ES-I3 (cell line): ENCODE results near the gene P3H1.
"Not testable (repeated sequence)": the region's sequence is repeated elsewhere in the genome, so short reads cannot be mapped to it uniquely, and the experiment has no call there.

Experiments
- H3K36me3 ChIP-seq: 2 replicates; pipeline ENCODE4 v1.6.1; 2013; ENCODE audit warnings: mild to moderate bottlenecking, low read length, control low read depth, moderate library complexity; ENCODE audit not compliant: insufficient read depth
- H3K4me1 ChIP-seq: 2 replicates; pipeline ENCODE4 v1.6.1; 2013; ENCODE audit warnings: mild to moderate bottlenecking, control low read depth, low read length; ENCODE audit not compliant: insufficient read depth
- H3K9ac ChIP-seq: 2 replicates; pipeline ENCODE4 v1.6.1; 2013; ENCODE audit warnings: low read depth, mild to moderate bottlenecking, low read length, moderate library complexity
- H3K9me3 ChIP-seq: 2 replicates; pipeline ENCODE4 v1.6.1; 2013; ENCODE audit warnings: mild to moderate bottlenecking, low read length, moderate library complexity; ENCODE audit not compliant: control insufficient read depth, insufficient read depth

Gene P3H1

DNA sequence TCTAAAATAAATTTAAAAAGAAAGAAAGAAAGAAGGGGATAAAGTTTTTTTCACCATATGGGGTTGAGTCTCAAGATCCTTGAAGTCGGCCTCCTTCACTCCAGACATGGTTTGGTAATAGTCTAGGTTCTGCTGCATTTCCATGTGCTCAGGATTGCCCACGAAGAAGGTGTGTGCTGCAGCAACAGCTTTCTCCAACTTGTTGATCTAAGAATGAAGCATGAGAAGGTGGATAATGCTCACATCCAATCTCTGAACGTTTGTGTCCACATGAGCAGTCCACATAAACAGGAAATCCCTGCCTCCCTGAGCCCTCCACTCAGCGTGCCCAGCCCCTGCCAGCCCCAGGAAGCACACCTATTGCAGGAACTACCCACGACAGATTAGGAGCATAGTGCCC, 4.6 kb downstream of the P3H1 start:
- Histone ChIP-seq H3K9me3 (no peaks in the 10 kb centered on the region), H3K36me3 (peaks cover 7% of the 10 kb centered on the region), H3K9ac (no peak overlapping the region), H3K4me1 (peaks cover 6% of the 10 kb centered on the region)

DNA sequence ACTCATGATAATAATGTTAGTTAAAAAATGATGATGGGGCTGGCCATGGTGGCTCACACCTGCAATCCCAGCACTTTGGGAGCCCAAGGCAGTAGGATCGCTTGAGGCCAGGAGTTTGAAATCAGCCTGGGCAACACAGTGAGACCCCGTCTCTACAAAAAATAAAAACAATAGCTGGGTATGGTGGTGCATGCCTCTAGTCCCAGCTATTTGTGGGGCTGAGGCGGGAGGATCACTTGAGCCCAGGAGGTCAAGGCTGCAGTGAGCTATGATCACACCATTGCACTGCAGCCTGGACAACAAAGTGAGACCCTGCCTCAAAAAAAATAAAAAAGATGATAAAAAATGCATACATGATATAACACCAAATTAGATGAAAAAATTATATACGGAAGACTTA, 5.3 kb downstream of the P3H1 start:
- peaks cover 7% of the 10 kb centered on the region for H3K36me3 ChIP-seq

DNA sequence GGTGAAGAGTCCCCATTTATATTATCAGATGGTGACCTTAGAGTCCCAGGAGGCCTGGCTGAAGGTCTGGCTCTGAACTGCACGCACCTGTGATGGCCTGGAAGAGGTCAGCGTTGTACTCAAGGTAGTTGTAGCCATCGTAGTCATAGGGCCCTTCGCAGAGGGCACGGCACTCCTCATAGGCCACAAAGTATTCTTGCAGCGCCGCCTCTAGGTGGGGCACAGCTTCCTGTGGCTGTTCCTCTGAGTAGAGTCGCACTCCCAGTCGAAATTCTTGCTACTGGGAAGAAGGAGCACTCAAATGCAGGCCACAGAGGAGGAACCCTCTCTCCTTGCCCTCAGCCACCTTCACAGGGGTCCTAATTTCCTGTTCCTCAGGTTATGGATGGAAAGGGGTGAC, 7.7 kb downstream of the P3H1 start:
- peaks cover 23% of the 10 kb centered on the region for H3K36me3 ChIP-seq

More for the DNA sequence above, 5.3 kb downstream of the P3H1 start:
- Histone ChIP-seq H3K9me3 (no peaks in the 10 kb centered on the region), H3K4me1 (peaks cover 6% of the 10 kb centered on the region), H3K9ac (no peak overlapping the region)

DNA sequence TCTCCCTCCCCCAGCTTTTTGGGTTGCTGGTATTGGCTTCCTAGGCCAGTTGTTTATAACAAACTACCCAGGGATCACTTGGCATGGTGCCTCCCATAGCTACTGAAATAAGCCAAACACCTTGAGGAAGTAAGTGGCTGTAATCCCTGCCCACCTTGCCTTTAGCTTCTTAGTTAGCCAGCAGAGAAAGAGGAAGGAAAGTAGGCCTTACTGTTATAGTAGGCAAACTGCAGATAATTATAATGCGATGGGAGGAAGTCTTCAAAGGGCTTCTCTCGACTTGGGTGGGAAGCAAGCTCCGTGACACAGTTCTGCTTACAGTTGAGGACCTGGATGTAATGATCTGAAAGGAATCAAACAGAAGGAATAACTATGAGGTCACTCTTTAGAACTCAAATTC, 8.2 kb downstream of the P3H1 start:
- Histone ChIP-seq H3K9me3 (no peaks in the 10 kb centered on the region), H3K36me3 (peaks cover 23% of the 10 kb centered on the region), H3K9ac (no peak overlapping the region), H3K4me1 (no peaks in the 10 kb centered on the region)

More for the DNA sequence above, 7.7 kb downstream of the P3H1 start:
- H3K9me3 ChIP-seq: no peaks in the 10 kb centered on the region
- no peak overlapping the region for H3K9ac ChIP-seq
- no peaks in the 10 kb centered on the region for H3K4me1 ChIP-seq

DNA sequence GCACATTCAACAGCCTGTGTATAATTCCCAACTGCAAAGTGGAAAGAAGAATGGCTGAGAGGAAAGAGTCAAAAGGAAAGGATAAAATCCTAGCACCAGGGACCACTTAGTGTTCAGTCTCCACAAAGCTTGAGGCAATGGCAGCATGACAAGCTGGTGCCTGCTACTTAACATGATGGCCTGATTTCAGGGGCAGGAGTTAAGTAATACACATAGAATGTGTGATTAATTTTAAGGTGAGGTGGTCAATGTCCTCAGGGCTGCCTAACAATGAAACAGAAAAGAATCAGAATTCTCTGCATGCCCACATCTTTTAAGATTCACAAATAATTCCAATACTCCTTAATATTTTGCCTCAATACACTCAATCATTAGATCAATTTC, 8.9 kb downstream of the P3H1 start:
- no peaks in the 10 kb centered on the region for H3K9me3 ChIP-seq
- no peaks in the 10 kb centered on the region for H3K4me1 ChIP-seq
- H3K36me3 ChIP-seq: peaks cover 28% of the 10 kb centered on the region
- H3K9ac ChIP-seq: no peak overlapping the region

DNA sequence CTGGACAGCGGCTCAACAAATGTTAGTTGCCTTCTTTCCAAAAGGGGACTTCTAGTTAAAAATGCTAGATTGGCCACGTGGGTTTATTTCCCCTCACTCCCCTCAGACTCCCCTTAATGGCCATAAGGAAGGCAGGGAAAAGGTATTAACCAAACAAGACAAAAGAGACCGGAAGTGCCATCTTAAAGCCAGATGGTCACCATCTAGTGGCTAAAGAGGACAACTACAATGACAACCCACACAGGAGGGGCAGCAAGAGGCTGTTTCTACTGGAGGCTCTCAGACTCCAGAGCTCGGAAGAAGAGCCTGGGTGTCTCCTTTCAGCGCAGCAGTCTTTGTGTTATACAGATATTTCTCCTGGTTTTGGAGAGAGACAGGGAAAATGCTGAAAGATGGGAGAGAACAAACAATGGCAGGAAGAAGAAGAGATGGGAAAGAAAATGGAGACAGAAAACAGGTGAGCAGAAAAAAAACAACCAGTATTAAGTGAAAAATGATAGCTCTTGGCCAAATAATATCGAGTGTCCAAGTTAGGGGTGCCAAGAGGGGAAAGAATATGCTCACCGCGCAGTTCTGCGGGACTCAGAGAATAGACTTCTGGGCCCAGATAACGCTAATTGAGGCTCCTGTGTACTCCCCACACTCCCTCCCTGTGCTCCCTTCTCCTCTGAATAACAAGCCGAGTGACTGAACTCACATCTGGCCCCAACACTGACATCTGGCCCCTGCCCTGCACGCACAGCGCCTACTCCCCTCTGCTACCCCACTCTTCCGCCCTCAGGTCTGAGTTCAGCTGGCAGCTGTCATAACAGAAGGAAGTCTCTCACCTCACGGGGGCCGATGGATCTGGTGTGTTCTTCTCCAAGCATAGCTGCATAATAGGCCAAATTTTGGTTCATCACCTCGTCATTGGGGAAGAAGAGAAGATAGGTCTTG, 9.6 kb downstream of the P3H1 start:
- H3K4me1 ChIP-seq: no peaks in the 10 kb centered on the region
- no peaks in the 10 kb centered on the region for H3K9me3 ChIP-seq
- H3K36me3 ChIP-seq: peaks cover 33% of the 10 kb centered on the region
- no peak overlapping the region for H3K9ac ChIP-seq

DNA sequence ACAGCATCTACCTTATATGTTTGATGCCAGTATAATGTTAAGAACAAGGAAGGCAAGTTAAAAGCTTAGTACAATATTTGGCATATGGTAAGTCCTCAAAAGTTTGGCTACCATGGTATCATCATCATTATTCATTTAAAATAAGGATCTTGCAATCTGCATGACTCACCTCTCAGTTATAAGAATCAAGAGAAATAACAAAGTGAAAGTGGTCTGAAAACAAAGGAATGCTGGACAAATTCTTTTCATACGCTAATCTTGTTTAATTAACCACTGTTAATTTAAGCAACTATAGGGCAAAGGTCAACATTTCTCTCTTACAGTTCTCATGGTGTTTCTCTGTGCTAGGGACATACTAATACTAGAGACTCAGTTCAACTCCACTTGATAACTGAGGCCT, 13.8 kb downstream of the P3H1 start:
- Histone ChIP-seq H3K9me3 (no peaks in the 10 kb centered on the region; the same call in 1 of the 2 replicates), H3K36me3 (peaks cover 46% of the 10 kb centered on the region), H3K9ac (no peak overlapping the region), H3K4me1 (no peaks in the 10 kb centered on the region)

DNA sequence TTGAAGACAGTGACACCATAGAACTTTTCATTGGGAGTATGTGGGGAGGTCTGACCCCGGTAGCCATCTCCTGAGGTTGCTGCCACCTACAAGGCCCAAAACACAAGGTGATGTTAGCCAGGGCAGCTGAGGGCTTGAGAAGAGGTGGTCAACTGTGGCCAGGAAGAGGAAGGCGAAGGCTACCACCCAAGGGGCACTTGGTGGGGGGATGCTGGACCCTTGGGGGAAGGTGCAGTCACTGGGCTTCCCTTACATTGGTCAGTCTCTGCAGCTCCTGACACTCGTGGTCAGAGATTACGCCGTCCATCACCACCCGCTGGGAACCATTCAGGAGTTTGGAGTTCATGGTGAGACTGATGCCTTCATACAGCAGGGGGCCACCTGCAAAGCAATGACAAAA, 14.5 kb downstream of the P3H1 start:
- no peak overlapping the region for H3K9ac ChIP-seq
- peaks cover 40% of the 10 kb centered on the region for H3K36me3 ChIP-seq
- H3K4me1 ChIP-seq: no peaks in the 10 kb centered on the region

DNA sequence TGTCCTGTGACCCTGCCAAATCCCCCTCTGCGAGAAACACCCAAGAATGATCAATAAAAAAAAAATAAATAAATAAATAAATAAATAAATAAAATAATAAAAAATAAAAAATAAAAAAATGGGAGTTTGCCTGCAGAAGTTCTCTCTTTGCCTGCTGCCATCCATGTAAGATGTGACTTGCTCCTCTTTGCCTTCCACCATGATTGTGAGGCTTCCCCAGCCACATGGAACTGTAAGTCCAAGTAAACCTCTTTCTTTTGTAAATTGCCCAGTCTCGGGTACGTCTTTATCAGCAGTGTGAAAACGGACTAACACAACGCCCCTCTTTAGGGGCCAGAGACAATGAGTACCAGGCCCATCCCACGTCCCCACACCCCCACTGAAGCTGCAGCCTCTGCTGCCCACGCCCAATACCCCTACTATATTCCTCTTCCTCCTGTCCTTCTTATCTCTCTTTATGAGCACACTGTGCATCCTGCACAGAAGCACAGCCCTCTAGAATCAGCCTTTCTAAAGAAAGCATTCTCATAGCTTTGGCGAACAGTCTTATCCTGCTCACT, 15.2 kb downstream of the P3H1 start:
- peaks cover 40% of the 10 kb centered on the region for H3K36me3 ChIP-seq
- not testable (repeated sequence) for H3K9ac ChIP-seq, H3K4me1 ChIP-seq, H3K9me3 ChIP-seq

More for the DNA sequence above, 14.5 kb downstream of the P3H1 start:
- no peaks in the 10 kb centered on the region; the same call in 1 of the 2 replicates for H3K9me3 ChIP-seq

DNA sequence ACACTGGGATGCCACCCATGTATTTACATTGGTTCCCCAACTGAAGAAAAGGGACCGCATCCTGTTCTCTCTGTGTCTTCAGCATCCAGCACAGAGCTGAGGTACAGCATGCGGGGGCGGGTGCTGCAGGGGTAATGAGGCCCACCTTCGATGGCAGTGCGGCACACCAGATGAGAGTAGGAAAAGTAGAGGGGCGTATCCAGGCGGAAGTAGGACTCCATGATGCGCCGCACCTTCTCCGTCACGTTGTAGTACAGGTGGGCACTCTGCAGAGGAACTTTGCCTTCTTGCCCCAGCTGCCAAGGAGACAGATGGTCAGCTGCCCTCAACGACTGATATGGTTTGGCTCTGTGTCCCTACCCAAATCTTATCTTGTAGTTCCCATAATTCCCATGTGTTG, 16.8 kb downstream of the P3H1 start:
- Histone ChIP-seq H3K4me1 (no peaks in the 10 kb centered on the region), H3K36me3 (peaks cover 33% of the 10 kb centered on the region), H3K9ac (no peak overlapping the region), H3K9me3 (no peaks in the 10 kb centered on the region; the same call in 1 of the 2 replicates)

DNA sequence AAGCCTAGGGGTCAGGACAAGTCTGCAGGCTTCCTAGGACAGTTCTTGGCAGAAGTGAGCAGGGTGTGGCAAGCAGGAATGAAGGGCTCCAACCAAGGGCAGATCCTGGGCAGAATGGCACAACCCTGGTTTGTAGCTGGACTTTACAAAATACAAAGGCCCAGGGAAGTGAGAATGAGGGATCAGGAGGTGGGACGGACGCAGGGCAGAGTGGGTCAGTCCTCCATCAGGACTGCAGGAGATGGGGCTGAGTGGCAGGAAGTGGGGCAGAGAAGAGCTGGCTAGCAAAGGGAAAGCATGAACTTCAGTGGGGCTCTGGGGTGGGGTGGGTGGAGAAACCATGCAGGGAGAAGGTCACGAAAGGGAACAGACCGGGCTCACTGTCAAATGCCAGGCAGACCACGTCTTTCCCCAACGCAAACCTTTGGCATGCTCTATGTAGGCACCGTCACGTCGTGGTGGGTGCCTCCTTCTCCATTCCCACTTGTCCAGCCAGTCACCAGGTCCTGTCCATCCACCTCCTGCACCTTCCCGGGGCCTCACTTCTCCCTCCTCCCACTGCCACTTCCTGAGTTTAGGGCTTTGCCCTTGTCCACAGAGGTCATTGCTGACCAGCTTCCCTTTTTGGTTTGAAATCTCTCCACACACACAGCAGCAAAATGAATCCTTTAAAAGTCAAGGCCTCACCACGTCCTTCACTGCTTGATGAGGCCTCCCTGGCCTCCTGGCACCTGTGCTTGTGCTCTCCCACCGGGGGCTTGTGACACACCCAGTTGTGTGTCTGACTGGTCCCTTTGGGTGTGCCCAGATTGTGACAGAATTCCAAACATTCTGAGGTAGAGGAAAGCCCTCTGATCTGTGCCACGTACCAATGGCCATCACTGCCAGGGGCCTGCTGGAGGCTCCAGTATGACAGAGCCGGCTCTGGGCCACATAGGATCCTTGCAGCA, 18.1 kb downstream of the P3H1 start:
- peaks cover 29% of the 10 kb centered on the region for H3K36me3 ChIP-seq

DNA sequence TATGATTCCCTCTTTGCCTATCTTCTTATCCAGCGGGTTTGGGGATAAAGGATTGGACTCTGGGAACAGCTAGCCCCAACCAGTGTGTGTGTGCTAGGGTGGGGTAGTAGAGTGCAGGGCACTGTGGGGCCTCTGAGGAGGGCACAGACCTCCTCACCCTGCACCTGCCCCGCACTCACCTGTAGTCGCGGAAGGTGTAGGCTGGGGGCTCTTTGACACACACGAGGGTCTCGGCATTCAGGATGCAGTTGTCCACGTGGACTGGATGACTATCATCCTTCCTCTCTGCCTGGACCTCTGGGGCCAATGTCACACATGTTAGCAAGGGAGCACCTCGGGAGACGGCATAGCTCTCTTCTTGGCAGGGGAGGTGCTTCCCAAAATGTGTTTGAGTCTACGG, 18.8 kb downstream of the P3H1 start:
- peaks cover 6% of the 10 kb centered on the region; the same call in 1 of the 2 replicates for H3K4me1 ChIP-seq
- peaks cover 25% of the 10 kb centered on the region for H3K36me3 ChIP-seq

More for the DNA sequence above, 18.1 kb downstream of the P3H1 start:
- no peaks in the 10 kb centered on the region; the same call in 1 of the 2 replicates for H3K9me3 ChIP-seq
- no peaks in the 10 kb centered on the region for H3K4me1 ChIP-seq
- no peak overlapping the region for H3K9ac ChIP-seq

DNA sequence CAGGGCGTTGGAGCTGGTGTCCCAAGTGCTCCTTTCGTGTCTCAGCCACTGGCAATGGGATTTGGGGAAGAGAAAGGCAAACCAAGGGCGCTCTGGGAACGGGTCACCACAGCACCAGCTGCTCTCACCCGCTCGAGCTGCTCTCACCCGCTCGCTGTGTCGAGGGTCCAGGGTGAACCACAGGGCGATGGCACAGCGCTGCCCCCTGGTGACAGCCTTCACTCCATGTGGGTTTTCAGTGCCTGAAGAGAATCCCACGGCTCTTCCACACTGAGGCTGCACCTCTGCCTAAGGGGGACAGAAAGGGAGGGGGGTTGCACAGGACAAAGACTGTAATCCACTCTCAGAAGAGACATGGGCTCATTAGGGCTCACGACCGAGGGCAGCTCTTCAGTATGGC, 19.7 kb downstream of the P3H1 start:
- no peak overlapping the region for H3K9ac ChIP-seq
- peaks cover 9% of the 10 kb centered on the region; the same call in 1 of the 2 replicates for H3K4me1 ChIP-seq
- H3K9me3 ChIP-seq: no peaks in the 10 kb centered on the region; the same call in 1 of the 2 replicates
- H3K36me3 ChIP-seq: peaks cover 18% of the 10 kb centered on the region

More for the DNA sequence above, 18.8 kb downstream of the P3H1 start:
- H3K9me3 ChIP-seq: no peaks in the 10 kb centered on the region; the same call in 1 of the 2 replicates
- H3K9ac ChIP-seq: no peak overlapping the region
